CD4-positive, alpha-beta T cell treated with Interleukin-6 at 100 ng/mL for 8 hours (primary cell): ENCODE measurements around the gene PEG3.

Experiments
- DNase-seq: peaks from one replicate; pipeline ENCODE4 v3.0.0-alpha.2; 2020; ENCODE audit warnings: mixed read lengths, low spot score

The PEG3 gene

DNA sequence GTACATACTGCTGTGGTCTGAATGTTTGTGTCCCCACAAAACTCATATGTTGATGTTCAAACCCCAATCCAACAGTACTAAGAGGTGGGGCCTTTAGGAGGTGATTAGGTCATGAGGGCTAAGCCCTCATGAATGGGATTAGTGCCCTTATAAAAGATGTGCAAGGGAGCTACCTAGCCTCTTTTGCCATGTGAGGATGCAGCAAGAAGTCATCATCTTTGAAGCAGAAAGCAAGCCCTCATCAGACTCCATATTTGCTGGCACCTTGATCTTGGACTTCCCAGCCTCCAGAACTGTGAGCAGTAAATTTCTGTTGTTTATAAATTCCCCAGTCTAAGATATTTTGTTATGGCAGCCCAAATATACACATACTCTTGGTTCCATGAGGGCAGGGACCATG lies 33.9 kb downstream of the PEG3 start:
- DNase-seq: no peak
